GM12874 (cell line): ENCODE results near the gene EEFSEC.

Experiments used
- TF ChIP-seq, protein P1 (sequence below): IDR thresholded peaks from 2 replicates; pipeline ENCODE4 v1.5.1; 2011; ENCODE audit warnings: low read depth, mild to moderate bottlenecking, control low read depth, low read length, moderate library complexity; ENCODE audit not compliant: insufficient read depth

The EEFSEC gene

DNA sequence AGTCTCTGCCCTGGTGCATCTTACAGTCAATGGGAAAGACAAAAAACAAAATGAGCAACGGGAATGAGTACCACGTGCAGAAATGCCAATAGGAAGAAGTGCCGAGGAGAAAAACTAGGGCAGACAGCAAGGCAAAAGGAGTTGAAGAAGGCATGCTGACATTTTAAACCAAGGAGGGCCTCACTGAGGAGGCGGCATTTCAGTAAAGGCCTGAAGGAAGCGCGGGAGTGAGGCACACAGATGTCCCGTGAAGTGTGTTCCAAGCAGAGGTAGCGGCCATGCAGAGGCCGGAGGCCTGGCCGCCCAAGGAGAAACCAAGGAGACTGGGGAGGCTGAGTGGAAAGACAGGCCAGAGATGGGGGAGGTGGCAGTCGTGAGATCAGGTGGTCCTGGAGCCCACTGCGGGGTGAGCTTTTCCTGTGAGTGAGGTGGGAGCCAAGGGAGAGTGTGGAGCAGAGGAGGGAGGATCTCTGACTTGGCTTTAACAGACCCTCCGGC lies 278.6 kb downstream of the EEFSEC start:
- TF ChIP-seq, protein P1, sequence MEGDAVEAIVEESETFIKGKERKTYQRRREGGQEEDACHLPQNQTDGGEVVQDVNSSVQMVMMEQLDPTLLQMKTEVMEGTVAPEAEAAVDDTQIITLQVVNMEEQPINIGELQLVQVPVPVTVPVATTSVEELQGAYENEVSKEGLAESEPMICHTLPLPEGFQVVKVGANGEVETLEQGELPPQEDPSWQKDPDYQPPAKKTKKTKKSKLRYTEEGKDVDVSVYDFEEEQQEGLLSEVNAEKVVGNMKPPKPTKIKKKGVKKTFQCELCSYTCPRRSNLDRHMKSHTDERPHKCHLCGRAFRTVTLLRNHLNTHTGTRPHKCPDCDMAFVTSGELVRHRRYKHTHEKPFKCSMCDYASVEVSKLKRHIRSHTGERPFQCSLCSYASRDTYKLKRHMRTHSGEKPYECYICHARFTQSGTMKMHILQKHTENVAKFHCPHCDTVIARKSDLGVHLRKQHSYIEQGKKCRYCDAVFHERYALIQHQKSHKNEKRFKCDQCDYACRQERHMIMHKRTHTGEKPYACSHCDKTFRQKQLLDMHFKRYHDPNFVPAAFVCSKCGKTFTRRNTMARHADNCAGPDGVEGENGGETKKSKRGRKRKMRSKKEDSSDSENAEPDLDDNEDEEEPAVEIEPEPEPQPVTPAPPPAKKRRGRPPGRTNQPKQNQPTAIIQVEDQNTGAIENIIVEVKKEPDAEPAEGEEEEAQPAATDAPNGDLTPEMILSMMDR, result no peak

DNA sequence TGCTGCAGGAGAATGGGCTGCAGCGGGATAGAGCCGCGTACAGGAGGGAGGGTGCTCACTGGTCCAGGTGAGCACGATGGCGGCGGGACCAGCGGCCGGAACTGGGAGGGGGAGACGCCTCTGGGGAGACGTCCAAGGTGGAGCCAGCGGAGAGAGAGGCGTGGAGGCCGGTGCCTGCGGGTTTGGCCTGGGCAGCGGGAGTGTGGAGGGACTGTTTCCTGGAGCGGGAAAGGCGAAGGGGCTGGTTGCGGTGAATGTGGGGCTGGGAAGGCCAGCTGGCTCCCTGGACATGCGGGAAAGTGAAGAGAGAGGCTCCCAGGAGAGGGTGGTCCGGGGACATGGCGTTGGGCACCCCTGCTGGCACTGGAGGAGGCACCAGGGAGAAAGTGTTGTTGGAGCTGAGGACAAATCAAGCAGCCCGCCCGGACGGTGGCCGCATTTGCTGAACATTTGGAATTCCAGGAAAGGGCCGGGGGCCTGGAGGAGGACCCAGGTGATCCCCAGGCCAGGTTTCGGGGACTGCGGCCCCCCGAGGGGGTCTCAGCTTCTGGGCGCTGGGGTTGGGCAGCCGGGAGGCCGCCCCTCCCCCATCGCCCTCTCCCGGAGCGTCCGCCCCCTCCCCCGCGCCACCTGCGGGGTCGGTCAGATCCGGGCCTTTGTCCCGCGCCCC lies 279.2 kb downstream of the EEFSEC start:
- TF ChIP-seq, protein P1, result no peak

DNA sequence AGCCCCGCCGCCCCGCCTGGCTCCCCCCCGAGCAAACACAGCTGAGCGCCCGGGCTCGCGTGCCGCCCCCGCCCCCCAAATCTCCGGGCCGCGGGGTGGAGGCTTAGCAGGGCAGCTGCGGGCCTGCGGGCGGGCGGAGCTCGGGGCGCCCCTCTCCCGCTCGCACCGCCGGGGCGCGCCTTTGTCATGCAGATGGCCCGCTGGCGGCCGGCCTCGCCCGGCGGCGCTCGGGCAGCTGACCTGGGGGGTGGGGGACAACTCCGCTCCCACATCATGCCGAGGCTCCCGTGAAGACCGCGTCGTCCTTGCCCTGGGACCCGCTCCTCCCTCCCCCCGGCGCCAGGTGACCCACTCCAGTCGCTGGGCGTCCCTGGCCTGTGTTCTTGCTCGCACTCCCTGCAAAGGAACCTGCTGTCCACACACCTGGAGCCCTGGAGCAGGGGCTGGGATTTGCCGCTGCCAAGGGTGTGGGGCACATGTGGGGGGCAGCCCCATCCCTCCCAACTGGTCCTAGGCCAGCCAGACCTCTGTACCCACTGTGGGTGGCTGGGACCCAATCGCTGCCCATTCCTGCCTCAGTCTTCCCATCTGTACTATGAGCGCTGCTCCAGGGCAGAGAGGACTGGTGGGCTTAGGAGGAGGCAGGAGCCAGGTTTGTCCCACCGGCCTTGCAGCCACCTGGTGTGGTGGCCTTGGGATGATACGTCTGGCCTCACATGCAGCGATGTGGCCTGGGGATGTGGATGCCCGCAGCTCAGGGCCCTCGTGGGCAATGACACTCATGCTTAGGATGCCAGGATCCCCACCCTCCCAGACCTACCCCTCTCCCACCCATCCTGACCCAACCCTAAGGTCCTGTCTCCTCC lies 279.9 kb downstream of the EEFSEC start:
- TF ChIP-seq, protein P1, result no peak

DNA sequence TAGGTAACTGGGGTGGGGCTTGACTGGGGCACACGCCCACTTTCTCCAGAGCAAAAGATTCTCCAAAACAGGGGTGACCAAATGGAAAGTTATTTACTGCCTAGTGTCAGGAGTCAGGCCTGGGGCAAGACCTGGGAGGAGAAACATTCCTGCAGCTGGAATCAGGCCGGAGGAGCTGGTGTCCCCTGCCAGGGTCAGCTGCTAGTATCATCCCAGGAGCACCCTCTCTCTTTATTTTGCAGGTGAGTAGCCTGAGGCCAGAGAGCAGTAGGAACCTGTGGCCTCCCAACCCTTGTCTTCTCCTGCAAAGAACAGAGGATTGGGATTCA lies 280.5 kb downstream of the EEFSEC start:
- TF ChIP-seq, protein P1, result no peak

DNA sequence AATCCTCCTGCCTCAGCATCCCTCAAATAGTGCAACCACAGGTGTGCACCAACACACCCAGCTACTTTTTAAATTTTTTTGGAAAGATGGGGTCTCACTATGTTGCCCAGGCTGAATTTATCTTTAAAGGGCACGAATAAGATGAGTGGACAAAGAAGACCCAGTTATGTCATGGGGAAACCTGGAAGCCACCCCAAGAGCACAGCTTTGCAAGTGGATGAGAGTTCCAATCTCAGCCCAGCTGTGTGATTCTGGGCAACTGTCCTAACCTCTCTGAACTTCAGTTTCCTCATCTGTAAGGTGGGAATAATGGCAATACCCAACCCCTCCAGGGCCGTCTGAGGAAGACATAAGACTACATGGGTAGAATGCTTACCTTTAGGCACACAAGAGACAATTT lies 281.2 kb downstream of the EEFSEC start:
- TF ChIP-seq, protein P1, result no peak

- TF ChIP-seq, protein P1, result no peak
These were observed 281.8 kb downstream of the EEFSEC start for GRCh38 chr3:128435058-128435457.

DNA sequence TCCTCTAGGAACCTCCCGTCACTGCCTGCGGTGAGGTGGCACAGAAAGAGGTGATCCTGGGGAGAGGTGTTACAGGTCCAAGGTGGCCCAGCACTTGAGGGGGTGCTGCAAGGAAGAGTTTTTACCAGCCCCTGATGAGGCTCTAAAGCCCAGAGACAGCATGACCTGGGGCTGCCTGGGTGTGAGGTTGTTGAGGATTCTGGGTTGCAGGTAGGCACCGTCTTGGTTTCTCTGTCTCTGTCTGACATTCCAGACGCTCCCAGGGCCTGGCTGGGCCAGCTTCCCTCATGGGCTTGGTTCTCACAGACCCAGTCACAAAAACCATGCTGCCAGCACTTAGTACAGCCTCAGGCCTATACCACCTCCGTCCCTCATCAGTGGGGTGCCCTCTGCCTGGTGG lies 282.3 kb downstream of the EEFSEC start:
- TF ChIP-seq, protein P1, result no peak
